ENCODE results near the gene FBXO30.

- TF ChIP-seq CTCF (IDR thresholded peaks at IDR 0.05) (no peak), POLR2A (IDR thresholded peaks at IDR 0.05) (no peak), POLR2AphosphoS5 (IDR thresholded peaks at IDR 0.05) (no peak), EP300 (IDR thresholded peaks at IDR 0.05) (no peak)
These were observed 5.4 kb upstream of the FBXO30 start for GRCh38 chr6:145819994-145820393.

All from upper lobe of left lung (tissue), 4 donors.